Esophagus muscularis mucosa (tissue), 4 donors: ENCODE data around the gene FRA10AC1. TPM values are rescaled to one million over a fixed set of nuclear protein-coding genes. Genes with fewer than 3 reads are reported as not detected.

Experiments used
- DNase-seq: peaks from one replicate; pipeline ENCODE4 v3.0.0-alpha.2; 2017; ENCODE audit errors: extremely low spot score
- H3K27ac ChIP-seq, 4 donors: fragments of 200-600 bp; sonication (generic); replicated peaks in 1 of 4; 1 replicate in 3 of 4; 2 replicates in 1 of 4; pipeline ENCODE4 v1.5.1; 2016 to 2019; ENCODE audit warnings: mild to moderate bottlenecking in 1 of 4
- H3K27me3 ChIP-seq, 4 donors: fragments of 200-600 bp; sonication (generic); one replicate each; pipeline versions ENCODE4 v1.5.1 to v1.6.0; 2016 to 2019
- H3K36me3 ChIP-seq, 4 donors: fragments of 200-600 bp; sonication (generic); one replicate each; pipeline ENCODE4 v1.5.1; 2016 to 2019
- H3K4me1 ChIP-seq, 4 donors: fragments of 200-600 bp; sonication (generic); one replicate each; pipeline ENCODE4 v1.5.1; 2016 to 2019
- H3K4me3 ChIP-seq, 4 donors: fragments of 200-600 bp; sonication (generic); 1 replicate in 2 of 4; 2 replicates in 2 of 4; pipeline ENCODE4 v1.5.1; 2016 to 2019; ENCODE audit warnings: mild to moderate bottlenecking in 4 of 4, moderate library complexity in 1 of 4
- H3K9me3 ChIP-seq, 4 donors: fragments of 200-600 bp; sonication (generic); 1 replicate in 3 of 4; 2 replicates in 1 of 4; pipeline ENCODE4 v1.5.1; 2016 to 2019
- EP300 ChIP-seq: sonication (generic); formaldehyde crosslinking; IDR thresholded peaks from one replicate; pipeline ENCODE4 v1.6.1; 2017; ENCODE audit warnings: antibody characterized with exemption
- POLR2A ChIP-seq: fragments of 450-650 bp; IDR thresholded peaks from one replicate; pipeline ENCODE4 v1.6.1; 2017; ENCODE audit warnings: antibody characterized with exemption, moderate library complexity, mild to moderate bottlenecking, low read depth
- POLR2AphosphoS5 ChIP-seq, 2 donors: sonication (generic); formaldehyde crosslinking; IDR thresholded peaks; one replicate each; pipeline ENCODE4 v1.6.1; 2017; ENCODE audit warnings: antibody characterized with exemption in 2 of 2
- WGBS: methylation state at CpG from one replicate; pipeline ENCODE4 v1.1.5; 2018; 5-methylcytosine and 5-hydroxymethylcytosine counted together
- intact Hi-C: fragments of 100-400 bp; cut with DNase I; formaldehyde crosslinking; loops from one replicate; pipeline ENCODE4 v1.15.1; 2023
- total RNA-seq, 4 donors: library from RNA; depleted of rRNA; stranded (reverse); fragments of >200 nt; gene quantifications; one replicate each; pipeline versions ENCODE4 v1.1.0 to v1.2.1, GENCODE V29; 2016
- TF ChIP-seq, protein P1 (sequence below), 3 experiments: fragments of 200-600 bp in 2 of 3; fragments of 450-650 bp in 1 of 3; sonication (generic) in 2 of 3; IDR thresholded peaks; one replicate each; pipeline ENCODE4 v1.5.1; 2017 to 2019; ENCODE audit warnings: antibody characterized with exemption in 3 of 3, mild to moderate bottlenecking in 2 of 3, moderate library complexity in 1 of 3

Gene FRA10AC1
- total RNA-seq, 4 donors from 2014 or later = 7.0 to 22.4 (median 12.1) TPM

GRCh38 chr10:93629647-93630305, 72.6 kb downstream of the FRA10AC1 start:
- 62% methylated on average over 7 of the region's 7 CpGs for WGBS
- no peak overlapping the region for H3K4me3 ChIP-seq
- no peak overlapping the region for H3K27ac ChIP-seq
- H3K27me3 ChIP-seq = no peaks in the 10 kb centered on the region
- intact Hi-C loops = no loop called here
- no peaks in the 10 kb centered on the region for H3K4me1 ChIP-seq
- no peak for TF ChIP-seq POLR2AphosphoS5 (IDR thresholded peaks at IDR 0.05)
- TF ChIP-seq EP300 = no peak
- TF ChIP-seq, protein P1, sequence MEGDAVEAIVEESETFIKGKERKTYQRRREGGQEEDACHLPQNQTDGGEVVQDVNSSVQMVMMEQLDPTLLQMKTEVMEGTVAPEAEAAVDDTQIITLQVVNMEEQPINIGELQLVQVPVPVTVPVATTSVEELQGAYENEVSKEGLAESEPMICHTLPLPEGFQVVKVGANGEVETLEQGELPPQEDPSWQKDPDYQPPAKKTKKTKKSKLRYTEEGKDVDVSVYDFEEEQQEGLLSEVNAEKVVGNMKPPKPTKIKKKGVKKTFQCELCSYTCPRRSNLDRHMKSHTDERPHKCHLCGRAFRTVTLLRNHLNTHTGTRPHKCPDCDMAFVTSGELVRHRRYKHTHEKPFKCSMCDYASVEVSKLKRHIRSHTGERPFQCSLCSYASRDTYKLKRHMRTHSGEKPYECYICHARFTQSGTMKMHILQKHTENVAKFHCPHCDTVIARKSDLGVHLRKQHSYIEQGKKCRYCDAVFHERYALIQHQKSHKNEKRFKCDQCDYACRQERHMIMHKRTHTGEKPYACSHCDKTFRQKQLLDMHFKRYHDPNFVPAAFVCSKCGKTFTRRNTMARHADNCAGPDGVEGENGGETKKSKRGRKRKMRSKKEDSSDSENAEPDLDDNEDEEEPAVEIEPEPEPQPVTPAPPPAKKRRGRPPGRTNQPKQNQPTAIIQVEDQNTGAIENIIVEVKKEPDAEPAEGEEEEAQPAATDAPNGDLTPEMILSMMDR (IDR thresholded peaks at IDR 0.05) = no peak
- no peak for TF ChIP-seq POLR2A
- no peaks in the 10 kb centered on the region for H3K36me3 ChIP-seq
- DNase-seq = peak; percentile 34
- H3K9me3 ChIP-seq = no peaks in the 10 kb centered on the region

DNA sequence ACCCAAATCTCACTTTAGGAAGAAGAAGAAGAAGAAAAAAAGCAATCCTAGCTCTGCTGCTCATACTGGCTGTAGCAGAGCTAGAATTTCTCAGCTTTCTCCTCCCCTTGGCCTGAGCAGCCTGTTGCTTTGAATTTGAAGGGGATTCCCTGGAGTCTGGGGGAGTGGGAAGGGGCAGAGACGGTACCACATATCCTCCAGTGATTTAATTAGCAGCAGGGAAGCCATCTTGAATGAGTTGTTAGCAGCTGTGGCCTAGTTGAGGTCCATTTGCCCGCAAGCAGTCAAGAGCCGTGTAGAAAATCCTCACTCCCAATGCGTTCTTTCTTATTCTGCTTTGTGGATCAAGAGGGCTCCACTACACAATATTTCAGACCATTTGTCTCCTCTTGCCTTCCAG, 73.5 kb downstream of the FRA10AC1 start:
- Histone ChIP-seq H3K4me3 (no peak overlapping the region), H3K27me3 (no peaks in the 10 kb centered on the region), H3K27ac (no peak overlapping the region), H3K4me1 (no peaks in the 10 kb centered on the region), H3K36me3 (no peaks in the 10 kb centered on the region), H3K9me3 (no peaks in the 10 kb centered on the region)
- TF ChIP-seq, protein P1 (IDR thresholded peaks at IDR 0.05) = no peak
- WGBS = 81% methylated on average over 4 of the region's 4 CpGs
- intact Hi-C loops = no loop called here
- peak; percentile 82 for DNase-seq

DNA sequence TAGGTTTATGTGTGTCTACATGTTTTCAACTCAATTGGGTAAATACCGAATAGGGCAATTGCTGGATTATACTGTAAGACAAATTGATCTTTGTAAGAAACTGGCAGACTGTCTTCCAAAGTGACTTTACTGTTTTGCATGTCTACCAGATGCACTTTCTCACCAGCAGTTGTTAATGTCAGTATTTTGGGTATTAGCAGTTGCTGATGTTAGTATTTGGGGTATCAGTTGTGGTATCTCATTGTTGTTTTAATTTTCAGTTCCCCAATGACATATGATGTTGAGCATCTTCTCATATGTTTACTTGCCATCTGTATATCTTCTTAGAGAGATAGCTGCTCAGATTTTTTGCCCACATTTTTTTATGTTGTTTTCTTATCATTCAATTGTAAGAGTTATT, 79.5 kb downstream of the FRA10AC1 start:
- H3K4me1 ChIP-seq = no peaks in the 10 kb centered on the region
- WGBS = 83% methylated on average over 1 of the region's 1 CpG
- intact Hi-C loops = no loop called here

GRCh38 chr10:93620925-93621324, 81.5 kb downstream of the FRA10AC1 start:
- no peaks in the 10 kb centered on the region for H3K4me1 ChIP-seq
- intact Hi-C loops = no loop called here
- TF ChIP-seq, protein P1 (IDR thresholded peaks at IDR 0.05) = no peak
- TF ChIP-seq POLR2AphosphoS5 (IDR thresholded peaks at IDR 0.05) = no peak
- TF ChIP-seq POLR2A = no peak
- TF ChIP-seq EP300 = no peak
- H3K4me3 ChIP-seq = no peak overlapping the region
- 78% methylated on average over 7 of the region's 7 CpGs for WGBS
- H3K27me3 ChIP-seq = no peaks in the 10 kb centered on the region
- H3K9me3 ChIP-seq = no peaks in the 10 kb centered on the region
- H3K27ac ChIP-seq = no peak overlapping the region
- DNase-seq = peak; percentile 78
- H3K36me3 ChIP-seq = no peaks in the 10 kb centered on the region

More for the DNA sequence above, 79.5 kb downstream of the FRA10AC1 start:
- no peak overlapping the region for H3K4me3 ChIP-seq
- TF ChIP-seq EP300 (no peak), POLR2AphosphoS5 (IDR thresholded peaks at IDR 0.05) (no peak), POLR2A (no peak)
- TF ChIP-seq, protein P1 (IDR thresholded peaks at IDR 0.05) = no peak
- no peaks in the 10 kb centered on the region for H3K36me3 ChIP-seq
- no peaks in the 10 kb centered on the region for H3K9me3 ChIP-seq
- DNase-seq = no peak
- H3K27ac ChIP-seq = no peak overlapping the region
- no peaks in the 10 kb centered on the region for H3K27me3 ChIP-seq

Other genes with a start within 250 kb of the FRA10AC1 start
- 100 to 1,000 TPM in 2 of 4 donors, 10 to 100 TPM in 2; 71.2 to 120 (median 97.3) TPM for gene MYOF, start 220.3 kb downstream of the FRA10AC1 start, total RNA-seq
- gene CEP55, start 206.0 kb downstream of the FRA10AC1 start, total RNA-seq = under 1 TPM in 3 of 4 donors, not detected in 1; 0.19 to 0.80 (median 0.50) TPM
- gene FFAR4, start 135.9 kb downstream of the FRA10AC1 start, total RNA-seq = under 1 TPM in 3 of 4 donors, not detected in 1; 0.34 to 0.45 (median 0.42) TPM
- 1 to 10 TPM in 1 of 4 donors, under 1 TPM in 2, not detected in 1; 0.83 to 2.0 (median 0.99) TPM for gene RBP4, start 101.4 kb downstream of the FRA10AC1 start, total RNA-seq
- not detected for gene PDE6C, start 90.1 kb downstream of the FRA10AC1 start, total RNA-seq
- under 1 TPM in 3 of 4 donors, not detected in 1; 0.17 to 0.69 (median 0.32) TPM for gene LGI1, start 55.3 kb upstream of the FRA10AC1 start, total RNA-seq
- 1 to 10 TPM; 4.0 to 5.0 (median 4.4) TPM for gene SLC35G1, start 191.4 kb upstream of the FRA10AC1 start, total RNA-seq